Mononuclear cell (primary cell): Measurements from ENCODE around the gene NPAS1. TPM values are rescaled to one million over a fixed set of nuclear protein-coding genes. Genes with fewer than 3 reads are reported as not detected.
"Not testable (repeated sequence)": the region's sequence is repeated elsewhere in the genome, so short reads cannot be mapped to it uniquely, and the experiment has no call there.

Experiments
- H3K27me3 ChIP-seq: 2 replicates; pipeline ENCODE4 v1.6.0; 2011; ENCODE audit warnings: low read length, control low read depth; ENCODE audit not compliant: insufficient read depth
- H3K4me1 ChIP-seq: 2 replicates; pipeline ENCODE4 v1.5.1; 2011; ENCODE audit warnings: mild to moderate bottlenecking, low read length, control low read depth; ENCODE audit not compliant: insufficient read depth
- H3K4me3 ChIP-seq: 2 replicates; pipeline ENCODE4 v1.5.1; 2011; ENCODE audit warnings: mild to moderate bottlenecking, low read length, moderate library complexity
- H3K9me3 ChIP-seq: 2 replicates; pipeline ENCODE4 v1.5.1; 2011; ENCODE audit warnings: low read depth, mild to moderate bottlenecking, control low read depth, low read length
- total RNA-seq: library from RNA; depleted of rRNA; stranded (reverse); fragments of >200 nt; gene quantifications from one replicate; pipeline ENCODE4 v1.2.3, GENCODE V29; 2012

Gene NPAS1
- total RNA-seq, 1 donor, result 0.10 TPM

GRCh38 chr19:47068876-47069406 lies 49.3 kb downstream of the NPAS1 start:
- H3K4me3 ChIP-seq, result no peak overlapping the region
- H3K9me3 ChIP-seq, result no peaks in the 10 kb centered on the region
- no peaks in the 10 kb centered on the region for H3K4me1 ChIP-seq
- no peaks in the 10 kb centered on the region for H3K27me3 ChIP-seq

DNA sequence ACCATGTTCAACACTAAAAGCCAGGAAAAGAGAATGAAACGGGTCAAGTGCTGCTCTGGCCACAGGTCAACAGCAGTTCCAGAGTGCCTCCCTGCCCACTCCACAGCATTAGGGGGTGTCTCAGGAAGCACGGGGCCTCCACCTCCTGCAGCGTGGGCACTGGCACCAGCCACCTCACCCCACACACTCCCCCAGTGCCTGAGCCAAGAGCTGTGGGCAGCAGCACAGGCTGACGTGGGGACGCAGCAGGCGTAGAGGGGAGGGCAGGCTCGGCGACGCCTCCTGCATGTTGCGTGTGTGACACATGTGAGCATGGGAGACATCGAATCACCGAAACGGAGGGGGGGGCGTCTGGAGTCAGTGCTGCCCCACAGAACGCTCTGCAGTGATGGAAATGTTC lies 50.2 kb downstream of the NPAS1 start:
- Histone ChIP-seq H3K4me3 (no peak overlapping the region), H3K27me3 (no peaks in the 10 kb centered on the region), H3K4me1 (peaks cover 7% of the 10 kb centered on the region), H3K9me3 (no peaks in the 10 kb centered on the region)

GRCh38 chr19:47070756-47071155 lies 51.1 kb downstream of the NPAS1 start:
- Histone ChIP-seq H3K27me3 (no peaks in the 10 kb centered on the region), H3K4me3 (no peak overlapping the region), H3K4me1 (peaks cover 16% of the 10 kb centered on the region), H3K9me3 (no peaks in the 10 kb centered on the region)

- H3K27me3 ChIP-seq, result no peaks in the 10 kb centered on the region
- no peak overlapping the region for H3K4me3 ChIP-seq
- H3K9me3 ChIP-seq, result no peaks in the 10 kb centered on the region
- peaks cover 21% of the 10 kb centered on the region for H3K4me1 ChIP-seq
Observed at GRCh38 chr19:47071731-47072130, 52.1 kb downstream of the NPAS1 start.

DNA sequence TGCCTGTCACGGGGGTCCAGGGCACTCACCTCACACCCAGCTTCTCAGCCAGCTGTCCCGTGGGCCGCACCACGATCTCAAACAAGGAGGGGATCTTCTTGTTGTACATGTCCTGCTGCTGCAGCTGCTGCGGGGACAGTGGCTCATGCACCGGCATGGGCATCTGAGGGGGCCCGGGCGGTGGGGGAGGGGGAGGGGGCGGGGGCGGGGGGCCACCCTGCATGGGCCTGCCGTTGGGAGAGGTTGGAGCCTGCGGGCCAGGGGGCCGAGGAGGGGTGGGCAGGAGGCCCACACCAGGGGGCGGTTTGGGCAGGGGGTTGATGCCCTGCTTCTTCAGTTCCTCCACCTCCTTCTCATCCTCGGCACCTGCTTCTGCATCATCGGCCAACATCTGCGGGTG lies 52.7 kb downstream of the NPAS1 start:
- Histone ChIP-seq H3K27me3 (no peaks in the 10 kb centered on the region), H3K9me3 (no peaks in the 10 kb centered on the region), H3K4me1 (peaks cover 21% of the 10 kb centered on the region), H3K4me3 (no peak overlapping the region)

- peaks cover 21% of the 10 kb centered on the region for H3K4me1 ChIP-seq
- no peaks in the 10 kb centered on the region for H3K9me3 ChIP-seq
- H3K4me3 ChIP-seq, result no peak overlapping the region
- no peaks in the 10 kb centered on the region for H3K27me3 ChIP-seq
Observed at GRCh38 chr19:47073574-47073973, 53.9 kb downstream of the NPAS1 start.

- Histone ChIP-seq H3K4me1 (peaks cover 21% of the 10 kb centered on the region), H3K4me3 (no peak overlapping the region), H3K27me3 (no peaks in the 10 kb centered on the region), H3K9me3 (no peaks in the 10 kb centered on the region)
Observed at GRCh38 chr19:47074621-47075020, 55.0 kb downstream of the NPAS1 start.

GRCh38 chr19:47075179-47075810 lies 55.7 kb downstream of the NPAS1 start:
- Histone ChIP-seq H3K27me3 (no peaks in the 10 kb centered on the region), H3K4me1 (peaks cover 21% of the 10 kb centered on the region), H3K4me3 (no peak overlapping the region), H3K9me3 (no peaks in the 10 kb centered on the region)

- H3K4me3 ChIP-seq, result no peak overlapping the region
- H3K4me1 ChIP-seq, result peaks cover 21% of the 10 kb centered on the region
- no peaks in the 10 kb centered on the region for H3K9me3 ChIP-seq
- H3K27me3 ChIP-seq, result no peaks in the 10 kb centered on the region
Observed at GRCh38 chr19:47075941-47076340, 56.3 kb downstream of the NPAS1 start.

DNA sequence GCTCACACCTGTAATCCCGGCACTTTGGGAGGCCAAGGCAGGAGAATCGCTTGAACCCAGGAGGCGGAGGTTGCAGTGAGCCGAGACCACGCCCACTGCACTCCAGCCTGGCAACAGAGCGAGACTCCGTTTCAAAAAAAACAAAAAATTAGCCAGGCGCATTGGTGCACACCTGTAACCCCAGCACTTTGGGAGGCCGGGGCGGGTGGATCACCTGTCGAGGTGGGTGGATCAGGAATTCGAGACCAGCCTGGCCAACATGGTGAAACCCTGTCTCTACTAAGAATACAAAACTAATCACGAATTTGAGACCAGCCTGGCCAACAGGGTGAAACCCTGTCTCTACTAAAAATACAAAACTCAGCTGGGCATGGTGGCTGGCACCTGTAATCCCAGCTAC lies 58.7 kb downstream of the NPAS1 start:
- peaks cover 21% of the 10 kb centered on the region for H3K4me1 ChIP-seq
- not testable (repeated sequence) for H3K4me3 ChIP-seq, H3K9me3 ChIP-seq, H3K27me3 ChIP-seq

GRCh38 chr19:47081095-47081494 lies 61.5 kb downstream of the NPAS1 start:
- Histone ChIP-seq H3K27me3 (no peaks in the 10 kb centered on the region), H3K4me1 (peaks cover 3% of the 10 kb centered on the region), H3K9me3 (no peaks in the 10 kb centered on the region), H3K4me3 (no peak overlapping the region)

DNA sequence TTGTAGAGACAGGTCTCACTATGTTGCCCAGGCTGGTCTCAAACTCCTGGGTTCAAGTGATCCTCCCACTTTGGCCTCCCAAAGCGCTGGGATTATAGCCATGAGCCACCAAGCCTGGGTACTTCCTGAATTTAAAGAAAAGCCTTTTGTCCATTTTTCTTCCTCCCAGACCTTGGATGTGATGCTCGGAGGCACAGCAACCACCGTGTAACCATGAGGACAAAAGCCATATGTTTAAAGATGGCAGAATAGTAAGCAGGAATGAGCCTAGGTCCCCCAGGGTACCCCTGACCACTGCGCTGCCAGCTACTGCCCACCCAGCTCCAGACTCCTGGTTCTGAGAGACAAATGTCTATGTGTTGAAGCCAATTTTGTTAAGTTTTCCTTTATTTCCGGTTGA lies 62.9 kb downstream of the NPAS1 start:
- H3K27me3 ChIP-seq, result no peaks in the 10 kb centered on the region
- no peaks in the 10 kb centered on the region for H3K9me3 ChIP-seq
- no peak overlapping the region for H3K4me3 ChIP-seq
- H3K4me1 ChIP-seq, result no peaks in the 10 kb centered on the region

- H3K4me3 ChIP-seq, result no peak overlapping the region
- no peaks in the 10 kb centered on the region for H3K4me1 ChIP-seq
- H3K9me3 ChIP-seq, result no peaks in the 10 kb centered on the region
- H3K27me3 ChIP-seq, result no peaks in the 10 kb centered on the region
Observed at GRCh38 chr19:47084879-47085439, 65.3 kb downstream of the NPAS1 start.

- no peaks in the 10 kb centered on the region for H3K4me1 ChIP-seq
- H3K9me3 ChIP-seq, result no peaks in the 10 kb centered on the region
- H3K4me3 ChIP-seq, result no peak overlapping the region
- H3K27me3 ChIP-seq, result no peaks in the 10 kb centered on the region
Observed at GRCh38 chr19:47086280-47086679, 66.6 kb downstream of the NPAS1 start.

DNA sequence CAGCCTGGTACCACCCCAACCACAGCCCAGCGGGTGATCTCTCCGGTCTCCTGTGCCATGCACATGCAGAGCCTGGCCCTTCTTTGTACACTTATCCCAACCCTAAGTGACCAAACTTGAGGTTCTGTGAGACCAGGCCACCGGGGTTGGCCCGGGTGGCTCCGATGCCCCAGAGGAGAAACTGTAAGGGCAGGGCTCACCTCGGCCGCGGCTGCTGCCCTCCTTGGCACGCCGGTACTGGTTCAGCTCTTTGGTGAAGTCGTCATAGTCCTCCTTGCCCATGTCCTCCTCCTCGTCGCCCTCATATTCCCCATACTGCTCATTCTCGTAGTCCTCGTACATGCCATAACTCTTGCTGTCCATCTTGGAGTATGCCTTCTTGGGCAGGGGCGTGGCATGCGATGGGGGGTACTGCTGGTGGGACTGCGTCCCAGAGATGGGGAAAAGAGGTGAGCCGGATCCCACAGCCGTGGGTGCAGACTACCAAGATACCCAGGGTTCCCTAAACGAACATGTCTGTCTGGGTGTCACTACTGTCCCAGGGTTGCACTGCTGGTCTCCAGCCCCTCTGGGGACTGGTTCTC lies 70.2 kb downstream of the NPAS1 start:
- Histone ChIP-seq H3K4me1 (peaks cover 12% of the 10 kb centered on the region), H3K9me3 (no peaks in the 10 kb centered on the region)

DNA sequence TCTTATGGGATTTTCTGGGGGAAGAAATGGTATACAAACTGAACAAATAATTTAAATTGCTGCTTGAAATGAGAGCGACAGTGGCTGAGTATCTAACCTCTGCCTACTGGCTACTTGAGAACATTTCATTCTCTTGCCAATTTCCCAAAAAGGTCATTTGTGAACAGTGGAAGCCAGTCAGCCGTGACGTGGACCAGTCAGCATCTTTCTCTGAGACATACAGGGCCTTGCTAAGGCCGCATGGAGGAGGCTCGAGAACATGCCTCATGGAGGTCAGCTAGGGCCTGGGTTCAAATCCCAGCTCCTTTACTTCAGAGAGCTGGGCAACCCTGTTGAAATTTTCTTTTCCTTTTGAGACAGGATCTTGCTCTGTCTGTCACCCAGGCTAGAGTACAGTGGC lies 73.6 kb downstream of the NPAS1 start:
- Histone ChIP-seq H3K27me3 (no peaks in the 10 kb centered on the region), H3K4me1 (peaks cover 28% of the 10 kb centered on the region), H3K4me3 (no peak overlapping the region), H3K9me3 (no peaks in the 10 kb centered on the region)

More for the DNA sequence above, 70.2 kb downstream of the NPAS1 start:
- Histone ChIP-seq H3K4me3 (no peak overlapping the region), H3K27me3 (no peaks in the 10 kb centered on the region)
